ENCODE data around the gene PPM1L.

PPM1L gene

GRCh38 chr3:160763073-160763472 lies 7.0 kb downstream of the PPM1L start:
- DNase-seq (ENCODE audit: low read depth, low spot score) = no peak

GRCh38 chr3:160765211-160765610 lies 9.2 kb downstream of the PPM1L start:
- no peak for DNase-seq (ENCODE audit: low read depth, low spot score)

- DNase-seq (ENCODE audit: low read depth, low spot score) = no peak
Measured at GRCh38 chr3:160768031-160768430, 12.0 kb downstream of the PPM1L start.

GRCh38 chr3:160768918-160769317 lies 12.9 kb downstream of the PPM1L start:
- no peak for DNase-seq (ENCODE audit: low read depth, low spot score)

GRCh38 chr3:160771811-160772459 lies 15.9 kb downstream of the PPM1L start:
- DNase-seq (ENCODE audit: low read depth, low spot score) = no peak

- no peak for DNase-seq (ENCODE audit: low read depth, low spot score)
Measured at GRCh38 chr3:160773722-160774121, 17.7 kb downstream of the PPM1L start.

GRCh38 chr3:160774172-160774571 lies 18.1 kb downstream of the PPM1L start:
- DNase-seq (ENCODE audit: low read depth, low spot score) = no peak

- DNase-seq (ENCODE audit: low read depth, low spot score) = no peak
Measured at GRCh38 chr3:160778480-160778879, 22.4 kb downstream of the PPM1L start.

- DNase-seq (ENCODE audit: low read depth, low spot score) = no peak
Measured at GRCh38 chr3:160779040-160779439, 23.0 kb downstream of the PPM1L start.

- DNase-seq (ENCODE audit: low read depth, low spot score) = no peak
Measured at GRCh38 chr3:160780245-160780644, 24.2 kb downstream of the PPM1L start.

- DNase-seq (ENCODE audit: low read depth, low spot score) = no peak
Measured at GRCh38 chr3:160781402-160781801, 25.4 kb downstream of the PPM1L start.

GRCh38 chr3:160781863-160782262 lies 25.8 kb downstream of the PPM1L start:
- no peak for DNase-seq (ENCODE audit: low read depth, low spot score)

- DNase-seq (ENCODE audit: low read depth, low spot score) = peak; percentile 52
Measured at GRCh38 chr3:160784853-160785252, 28.8 kb downstream of the PPM1L start.

- DNase-seq (ENCODE audit: low read depth, low spot score) = no peak
Measured at GRCh38 chr3:160790726-160791125, 34.7 kb downstream of the PPM1L start.

GRCh38 chr3:160792540-160792939 lies 36.5 kb downstream of the PPM1L start:
- DNase-seq (ENCODE audit: low read depth, low spot score) = no peak

- no peak for DNase-seq (ENCODE audit: low read depth, low spot score)
Measured at GRCh38 chr3:160793722-160794252, 37.8 kb downstream of the PPM1L start.

GRCh38 chr3:160796089-160796812 lies 40.2 kb downstream of the PPM1L start:
- no peak for DNase-seq (ENCODE audit: low read depth, low spot score)

GRCh38 chr3:160796813-160797164 lies 40.8 kb downstream of the PPM1L start:
- no peak for DNase-seq (ENCODE audit: low read depth, low spot score)

GRCh38 chr3:160797356-160797755 lies 41.3 kb downstream of the PPM1L start:
- DNase-seq (ENCODE audit: low read depth, low spot score) = no peak

GRCh38 chr3:160801386-160802118 lies 45.5 kb downstream of the PPM1L start:
- DNase-seq (ENCODE audit: low read depth, low spot score) = peak; percentile 36

- peak; percentile 65 for DNase-seq (ENCODE audit: low read depth, low spot score)
Measured at GRCh38 chr3:160804762-160805161, 48.7 kb downstream of the PPM1L start.

- DNase-seq (ENCODE audit: low read depth, low spot score) = no peak
Measured at GRCh38 chr3:160806094-160806493, 50.1 kb downstream of the PPM1L start.

- no peak for DNase-seq (ENCODE audit: low read depth, low spot score)
Measured at GRCh38 chr3:160806686-160807085, 50.7 kb downstream of the PPM1L start.
